HuH-7.5 (cell line): ENCODE data around the gene CDH23.

Experiments used
- DNase-seq: peaks from one replicate; pipeline ENCODE4 v3.0.0; 2011; ENCODE audit warnings: low spot score

The CDH23 gene

DNA sequence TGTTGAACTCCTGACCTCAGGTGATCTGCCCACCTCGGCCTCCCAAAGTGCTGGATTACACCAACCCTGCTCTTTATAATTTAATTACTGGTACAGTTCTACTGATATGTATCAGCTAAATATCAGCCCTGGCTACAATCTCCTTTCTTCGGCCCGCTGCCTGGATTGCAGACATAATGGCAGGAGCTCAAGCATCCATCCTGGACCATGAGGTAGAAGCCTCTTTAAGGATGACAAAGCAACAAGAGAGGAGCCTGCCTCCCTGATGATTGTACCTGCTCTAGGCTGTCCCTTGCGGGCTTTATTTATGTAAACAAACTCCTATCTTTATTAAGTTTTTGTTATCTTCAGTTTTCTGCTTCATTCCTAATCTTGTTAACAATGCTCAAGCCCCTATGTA lies 459.9 kb downstream of the CDH23 start:
- no peak for DNase-seq

DNA sequence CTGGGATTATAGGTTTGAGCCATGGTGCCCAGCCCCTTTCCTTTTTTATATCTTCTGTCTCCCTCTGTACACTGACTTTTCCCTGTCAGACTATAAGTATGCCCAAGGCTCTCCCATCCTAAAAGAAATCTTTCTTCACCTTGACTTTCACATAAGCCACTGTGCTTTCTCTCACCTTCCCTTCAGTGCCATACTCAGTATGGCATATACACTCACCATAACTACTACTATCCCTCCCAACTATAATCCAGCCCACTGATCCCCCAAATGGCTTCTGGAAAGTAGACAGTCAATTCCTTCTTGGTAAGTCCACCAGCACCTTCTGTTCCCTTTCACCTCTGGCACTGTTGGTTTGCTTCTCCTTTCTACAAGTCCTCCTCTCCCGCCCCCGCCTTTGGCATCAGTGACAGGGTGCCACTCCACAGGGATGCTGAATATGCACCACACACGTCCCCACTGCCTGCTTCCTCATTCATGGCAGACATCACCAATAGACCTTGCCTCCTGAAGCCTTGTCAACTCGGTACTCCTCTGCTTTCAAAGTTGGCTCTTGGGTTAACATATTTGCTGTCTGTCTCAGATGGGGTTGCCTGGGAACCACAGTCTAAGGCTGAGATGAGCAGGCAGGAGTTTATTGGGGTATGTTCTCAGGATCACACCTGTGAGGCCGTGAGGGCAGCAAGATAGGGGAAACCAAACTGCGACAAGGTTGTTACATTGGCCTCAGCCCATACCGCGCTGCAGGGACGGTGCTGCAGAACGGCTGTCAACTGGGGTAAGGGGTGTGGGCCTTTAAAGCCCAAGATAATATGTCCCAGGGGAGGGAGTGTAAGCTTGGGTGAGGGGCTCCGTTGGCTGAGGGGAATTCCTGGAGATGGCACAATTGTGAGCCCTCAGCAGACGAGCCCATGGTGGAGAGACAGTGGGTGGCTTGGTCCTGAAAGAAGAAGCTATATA lies 461.5 kb downstream of the CDH23 start:
- no peak for DNase-seq

DNA sequence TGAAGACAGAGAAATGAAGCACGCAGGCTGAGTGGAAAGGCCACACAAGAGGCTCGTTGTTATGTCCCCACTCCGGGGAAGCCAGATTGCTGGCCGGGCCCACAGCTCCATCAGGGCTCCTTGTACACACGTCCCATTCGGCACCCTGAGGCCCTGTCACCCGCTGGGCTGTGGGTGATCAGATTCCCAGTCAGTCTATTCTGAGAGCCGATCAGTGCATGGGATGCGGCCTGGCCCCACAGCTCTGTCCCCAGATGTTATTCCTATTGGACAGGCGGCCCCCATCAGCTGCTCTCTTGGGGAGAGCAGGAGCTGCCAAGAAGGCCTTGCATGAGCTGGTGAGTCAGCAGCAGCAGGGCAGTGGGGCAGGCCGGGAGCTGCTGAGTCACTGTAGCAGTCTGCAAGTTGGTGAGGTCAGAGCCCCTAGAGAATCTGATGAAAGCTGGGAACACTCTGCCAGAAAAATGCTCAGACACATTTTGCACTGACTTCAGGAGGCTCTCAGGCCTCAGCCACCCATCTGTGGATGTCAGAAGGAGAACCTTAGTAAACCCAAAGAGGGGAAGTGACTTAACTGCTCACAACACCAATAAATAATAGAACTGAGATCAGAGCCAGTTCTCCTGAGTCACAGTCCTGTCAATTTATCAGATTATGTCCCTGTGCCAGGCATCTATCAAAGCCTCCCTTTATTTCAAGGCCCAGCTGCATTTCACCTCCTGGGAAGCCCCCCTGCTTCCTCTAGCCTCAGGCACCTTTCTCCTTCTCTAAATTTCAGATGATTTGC lies 463.7 kb downstream of the CDH23 start:
- DNase-seq = no peak

- no peak for DNase-seq
Observed at GRCh38 chr10:71863203-71863602, 466.5 kb downstream of the CDH23 start.

DNA sequence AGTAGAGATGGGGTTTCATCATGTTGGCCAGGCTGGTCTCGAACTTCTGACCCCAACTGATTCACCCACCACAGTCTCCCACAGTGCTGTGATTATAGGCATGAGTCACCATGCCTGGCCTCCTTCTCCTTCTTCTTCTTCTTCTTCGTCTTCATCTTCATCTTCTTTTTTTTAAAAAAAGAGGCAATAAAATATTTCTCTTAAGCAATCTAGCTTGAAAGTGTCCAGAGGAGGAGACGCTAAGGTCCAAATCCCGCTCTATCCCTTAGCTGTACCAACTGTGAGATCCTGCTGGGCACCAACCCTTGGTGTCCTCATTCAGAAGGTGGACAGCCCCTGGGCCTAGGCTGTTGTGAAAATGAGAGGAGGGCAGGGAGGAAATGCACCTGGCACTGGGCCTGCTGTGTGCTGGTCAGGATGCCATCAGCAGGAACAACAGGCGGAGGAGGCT lies 468.2 kb downstream of the CDH23 start:
- no peak for DNase-seq
